ENCODE measurements around the gene CLN6.

Gene CLN6

DNA sequence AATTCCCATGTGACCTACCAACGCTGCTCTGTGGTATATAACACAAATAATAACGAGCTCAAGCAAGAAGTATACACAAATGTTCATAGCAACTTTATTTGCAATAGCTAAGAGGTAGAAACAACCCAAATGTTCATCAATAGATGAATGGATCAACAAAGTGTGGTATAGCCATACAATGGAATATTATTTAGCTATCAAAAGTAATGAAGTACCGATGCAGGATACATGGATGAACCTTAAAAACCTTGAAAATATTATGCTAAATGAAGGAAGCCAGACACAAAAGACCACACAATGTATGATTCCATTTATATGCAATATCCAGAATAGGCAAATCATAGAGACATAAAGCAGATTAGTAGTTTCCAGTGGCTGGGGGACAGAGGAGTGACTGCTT is 32.5 kb upstream of the CLN6 start:
- H4K20me1 ChIP-seq (ENCODE audit: insufficient read depth, low read length, poor library complexity, severe bottlenecking), result no peaks in the 10 kb centered on the region
- no peaks in the 10 kb centered on the region for H3F3A ChIP-seq (ENCODE audit: low read depth)
- H3K4me3 ChIP-seq (ENCODE audit: low read length, poor library complexity, severe bottlenecking), result no peak overlapping the region
- H3K9me3 ChIP-seq (ENCODE audit: insufficient read depth, low read depth, low read length), result no peaks in the 10 kb centered on the region
- H3K9me2 ChIP-seq (replicated peaks; ENCODE audit: low read depth, low read length), result no peaks in the 10 kb centered on the region
- H3K9ac ChIP-seq (ENCODE audit: low read depth, low read length, poor library complexity, severe bottlenecking), result no peak overlapping the region
- peaks cover 13% of the 10 kb centered on the region for H3K27me3 ChIP-seq (ENCODE audit: insufficient read depth, low read length, poor library complexity, severe bottlenecking)
- H3K4me1 ChIP-seq (ENCODE audit: insufficient read depth, low read length, poor library complexity, severe bottlenecking), result no peaks in the 10 kb centered on the region
- no peaks in the 10 kb centered on the region for H3K79me2 ChIP-seq (ENCODE audit: insufficient read depth, low read length)
- H3K36me3 ChIP-seq (ENCODE audit: insufficient read depth, low read length), result no peaks in the 10 kb centered on the region
- H2AFZ ChIP-seq (ENCODE audit: low read length), result no peak overlapping the region
- no peak overlapping the region for H3K4me2 ChIP-seq (ENCODE audit: low read depth, low read length, poor library complexity, severe bottlenecking)
- TF ChIP-seq EZH2phosphoT487 (IDR thresholded peaks at IDR 0.05; ENCODE audit: borderline replicate concordance), result no peak
- TF ChIP-seq, protein P1, sequence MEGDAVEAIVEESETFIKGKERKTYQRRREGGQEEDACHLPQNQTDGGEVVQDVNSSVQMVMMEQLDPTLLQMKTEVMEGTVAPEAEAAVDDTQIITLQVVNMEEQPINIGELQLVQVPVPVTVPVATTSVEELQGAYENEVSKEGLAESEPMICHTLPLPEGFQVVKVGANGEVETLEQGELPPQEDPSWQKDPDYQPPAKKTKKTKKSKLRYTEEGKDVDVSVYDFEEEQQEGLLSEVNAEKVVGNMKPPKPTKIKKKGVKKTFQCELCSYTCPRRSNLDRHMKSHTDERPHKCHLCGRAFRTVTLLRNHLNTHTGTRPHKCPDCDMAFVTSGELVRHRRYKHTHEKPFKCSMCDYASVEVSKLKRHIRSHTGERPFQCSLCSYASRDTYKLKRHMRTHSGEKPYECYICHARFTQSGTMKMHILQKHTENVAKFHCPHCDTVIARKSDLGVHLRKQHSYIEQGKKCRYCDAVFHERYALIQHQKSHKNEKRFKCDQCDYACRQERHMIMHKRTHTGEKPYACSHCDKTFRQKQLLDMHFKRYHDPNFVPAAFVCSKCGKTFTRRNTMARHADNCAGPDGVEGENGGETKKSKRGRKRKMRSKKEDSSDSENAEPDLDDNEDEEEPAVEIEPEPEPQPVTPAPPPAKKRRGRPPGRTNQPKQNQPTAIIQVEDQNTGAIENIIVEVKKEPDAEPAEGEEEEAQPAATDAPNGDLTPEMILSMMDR (conservative IDR thresholded peaks at IDR 0.05; ENCODE audit: low read length), result no peak

DNA sequence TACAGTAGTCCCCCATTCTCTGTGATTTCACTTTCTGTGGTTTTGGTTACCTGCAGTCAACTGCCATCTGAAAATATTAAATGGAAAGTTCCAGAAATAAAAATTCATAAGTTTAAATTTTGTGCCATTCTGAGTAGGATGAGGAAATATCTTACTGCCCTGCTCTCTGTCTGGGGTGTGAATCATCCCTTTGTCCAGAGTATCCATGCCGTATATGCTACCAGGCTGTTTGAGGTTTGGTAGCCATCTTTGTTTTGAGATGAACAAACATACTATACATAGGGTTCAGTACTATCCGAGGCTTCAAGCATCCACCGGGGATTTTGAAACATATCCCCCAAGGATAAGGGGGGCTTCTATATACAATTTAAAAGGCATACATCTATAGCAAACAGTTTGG is 31.7 kb upstream of the CLN6 start:
- Histone ChIP-seq H2AFZ (ENCODE audit: low read length) (no peak overlapping the region), H3K36me3 (ENCODE audit: insufficient read depth, low read length) (no peaks in the 10 kb centered on the region), H3K9ac (ENCODE audit: low read depth, low read length, poor library complexity, severe bottlenecking) (no peak overlapping the region), H3K27me3 (ENCODE audit: insufficient read depth, low read length, poor library complexity, severe bottlenecking) (peaks cover 13% of the 10 kb centered on the region), H3K4me2 (ENCODE audit: low read depth, low read length, poor library complexity, severe bottlenecking) (no peak overlapping the region), H3K4me1 (ENCODE audit: insufficient read depth, low read length, poor library complexity, severe bottlenecking) (no peaks in the 10 kb centered on the region), H4K20me1 (ENCODE audit: insufficient read depth, low read length, poor library complexity, severe bottlenecking) (no peaks in the 10 kb centered on the region), H3K9me3 (ENCODE audit: insufficient read depth, low read depth, low read length) (no peaks in the 10 kb centered on the region), H3K4me3 (ENCODE audit: low read length, poor library complexity, severe bottlenecking) (no peak overlapping the region), H3K9me2 (replicated peaks; ENCODE audit: low read depth, low read length) (no peaks in the 10 kb centered on the region), H3K79me2 (ENCODE audit: insufficient read depth, low read length) (no peaks in the 10 kb centered on the region), H3F3A (ENCODE audit: low read depth) (no peaks in the 10 kb centered on the region)
- no peak for TF ChIP-seq EZH2phosphoT487 (IDR thresholded peaks at IDR 0.05; ENCODE audit: borderline replicate concordance)
- TF ChIP-seq, protein P1 (conservative IDR thresholded peaks at IDR 0.05; ENCODE audit: low read length), result no peak

DNA sequence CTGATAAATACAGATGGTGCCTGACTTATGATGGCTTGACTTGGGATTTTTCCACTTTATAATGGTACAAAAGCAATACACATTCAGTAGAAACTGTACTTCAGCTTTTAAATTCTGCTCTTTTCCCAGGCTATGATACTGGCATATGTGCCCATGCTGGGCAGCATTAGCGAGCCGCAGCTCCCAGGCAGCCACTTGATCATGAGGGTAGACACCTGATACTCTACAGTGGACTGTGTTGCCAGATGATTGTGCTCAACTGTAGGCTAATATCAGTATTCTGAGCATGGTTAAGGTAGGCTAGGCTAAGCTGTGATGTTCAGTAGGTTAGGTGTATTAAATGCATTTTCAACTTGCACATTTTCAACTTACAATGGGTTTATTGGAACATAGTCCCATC is 30.4 kb upstream of the CLN6 start:
- TF ChIP-seq EZH2phosphoT487 (IDR thresholded peaks at IDR 0.05; ENCODE audit: borderline replicate concordance), result no peak
- TF ChIP-seq, protein P1 (conservative IDR thresholded peaks at IDR 0.05; ENCODE audit: low read length), result no peak
- Histone ChIP-seq H3K4me2 (ENCODE audit: low read depth, low read length, poor library complexity, severe bottlenecking) (no peak overlapping the region), H3F3A (ENCODE audit: low read depth) (no peaks in the 10 kb centered on the region), H3K27me3 (ENCODE audit: insufficient read depth, low read length, poor library complexity, severe bottlenecking) (peaks cover 11% of the 10 kb centered on the region), H3K9me2 (replicated peaks; ENCODE audit: low read depth, low read length) (no peaks in the 10 kb centered on the region), H3K4me3 (ENCODE audit: low read length, poor library complexity, severe bottlenecking) (no peak overlapping the region), H3K4me1 (ENCODE audit: insufficient read depth, low read length, poor library complexity, severe bottlenecking) (no peaks in the 10 kb centered on the region), H3K36me3 (ENCODE audit: insufficient read depth, low read length) (no peaks in the 10 kb centered on the region), H3K9ac (ENCODE audit: low read depth, low read length, poor library complexity, severe bottlenecking) (no peak overlapping the region), H2AFZ (ENCODE audit: low read length) (peak overlapping the region; percentile 23; the same call in 1 of the 2 replicates), H3K9me3 (ENCODE audit: insufficient read depth, low read depth, low read length) (no peaks in the 10 kb centered on the region), H3K79me2 (ENCODE audit: insufficient read depth, low read length) (no peaks in the 10 kb centered on the region), H4K20me1 (ENCODE audit: insufficient read depth, low read length, poor library complexity, severe bottlenecking) (no peaks in the 10 kb centered on the region)
